MM.1S (cell line): Measurements from ENCODE around the gene PCAT6.
"Not testable (repeated sequence)": the region's sequence is repeated elsewhere in the genome, so short reads cannot be mapped to it uniquely, and the experiment has no call there.

ENCODE experiments used
- DNase-seq: peaks from one replicate; pipeline ENCODE4 v3.0.0-alpha.2; 2015
- H2AFZ ChIP-seq: fragments of 300-600 bp; sonication (generic); 2 replicates; pipeline ENCODE4 v1.6.0; 2016; ENCODE audit warnings: antibody characterized with exemption, low read length
- H3F3A ChIP-seq: fragments of 300-600 bp; sonication (generic); 2 replicates; pipeline ENCODE4 v1.6.1; 2016; ENCODE audit warnings: mild to moderate bottlenecking, antibody characterized with exemption, low read length, moderate library complexity, mixed read lengths; ENCODE audit not compliant: insufficient read depth
- H3K27ac ChIP-seq: fragments of 300-600 bp; sonication (generic); 2 replicates; pipeline ENCODE4 v1.5.1; 2016; ENCODE audit warnings: mild to moderate bottlenecking, low read length
- H3K27me3 ChIP-seq: fragments of 300-600 bp; sonication (generic); replicated peaks from 2 replicates; pipeline ENCODE4 v1.6.0; 2016; ENCODE audit warnings: low read length; ENCODE audit not compliant: insufficient read depth
- H3K36me3 ChIP-seq: fragments of 300-600 bp; sonication (generic); replicated peaks from 2 replicates; pipeline ENCODE4 v1.6.1; 2016; ENCODE audit warnings: mild to moderate bottlenecking, low read length, mixed read lengths; ENCODE audit not compliant: insufficient read depth
- H3K4me1 ChIP-seq: fragments of 300-600 bp; sonication (generic); 2 replicates; pipeline ENCODE4 v1.6.1; 2016; ENCODE audit warnings: low read length, mixed read lengths
- H3K4me2 ChIP-seq: fragments of 300-600 bp; sonication (generic); 2 replicates; pipeline ENCODE4 v1.6.0; 2016; ENCODE audit warnings: low read depth, low read length
- H3K4me3 ChIP-seq: fragments of 300-600 bp; sonication (generic); 2 replicates; pipeline ENCODE4 v1.5.1; 2016; ENCODE audit warnings: low read length, mixed read lengths
- H3K79me2 ChIP-seq: fragments of 300-600 bp; sonication (generic); 2 replicates; pipeline ENCODE4 v1.6.1; 2016; ENCODE audit warnings: mixed run types, low read length, mixed read lengths
- H3K9ac ChIP-seq: fragments of 300-600 bp; sonication (generic); 2 replicates; pipeline ENCODE4 v1.6.1; 2016; ENCODE audit warnings: low read length, mixed read lengths
- H3K9me2 ChIP-seq: fragments of 300-600 bp; sonication (generic); replicated peaks from 2 replicates; pipeline ENCODE4 v1.6.1; 2016; ENCODE audit warnings: mild to moderate bottlenecking, low read length, mixed read lengths; ENCODE audit not compliant: insufficient read depth
- H3K9me3 ChIP-seq: fragments of 300-600 bp; sonication (generic); replicated peaks from 2 replicates; pipeline ENCODE4 v1.6.1; 2016; ENCODE audit warnings: mild to moderate bottlenecking, low read length, mixed read lengths; ENCODE audit not compliant: insufficient read depth
- H4K20me1 ChIP-seq: fragments of 300-600 bp; sonication (generic); 2 replicates; pipeline ENCODE4 v1.6.1; 2016; ENCODE audit warnings: mild to moderate bottlenecking, low read length, moderate library complexity, mixed read lengths; ENCODE audit not compliant: insufficient read depth
- CTCF ChIP-seq: fragments of 300-600 bp; sonication (generic); IDR thresholded peaks from 2 replicates; pipeline ENCODE4 v1.5.1; 2016; ENCODE audit warnings: antibody characterized with exemption, low read length, mixed read lengths
- EZH2 ChIP-seq: fragments of 300-600 bp; sonication (generic); optimal IDR thresholded peaks from 2 replicates; pipeline ENCODE3; 2017; ENCODE audit warnings: low read depth, mild to moderate bottlenecking, antibody characterized with exemption, low read length, mixed read lengths
- EZH2phosphoT487 ChIP-seq: fragments of 300-600 bp; sonication (generic); IDR thresholded peaks from 2 replicates; pipeline ENCODE4 v1.6.1; 2018; ENCODE audit warnings: antibody characterized with exemption, low read length

PCAT6 gene

GRCh38 chr1:202825748-202826147, 15.0 kb downstream of the PCAT6 start:
- Histone ChIP-seq H3K27ac (no peak overlapping the region), H3K4me1 (no peaks in the 10 kb centered on the region), H2AFZ (no peak overlapping the region), H3F3A (no peaks in the 10 kb centered on the region), H3K4me3 (no peak overlapping the region), H3K9me3 (no peaks in the 10 kb centered on the region), H3K27me3 (peaks cover 5% of the 10 kb centered on the region), H3K79me2 (no peaks in the 10 kb centered on the region), H3K4me2 (no peak overlapping the region), H3K36me3 (no peaks in the 10 kb centered on the region), H3K9ac (no peak overlapping the region), H3K9me2 (no peaks in the 10 kb centered on the region), H4K20me1 (no peaks in the 10 kb centered on the region)
- no peak for TF ChIP-seq CTCF
- no peak for TF ChIP-seq EZH2phosphoT487
- no peak for TF ChIP-seq EZH2
- DNase-seq = no peak

GRCh38 chr1:202829223-202829622, 18.5 kb downstream of the PCAT6 start:
- not testable (repeated sequence) for H3K4me1 ChIP-seq, H3K9ac ChIP-seq, H2AFZ ChIP-seq, H3K4me3 ChIP-seq, H3K4me2 ChIP-seq, H3K9me2 ChIP-seq, H3K36me3 ChIP-seq, H4K20me1 ChIP-seq, H3K27me3 ChIP-seq, DNase-seq, H3K27ac ChIP-seq, H3F3A ChIP-seq, H3K79me2 ChIP-seq, H3K9me3 ChIP-seq

- TF ChIP-seq EZH2 (no peak), EZH2phosphoT487 (no peak), CTCF (no peak)
- DNase-seq = no peak
Observed at GRCh38 chr1:202831906-202832305, 21.2 kb downstream of the PCAT6 start.

GRCh38 chr1:202834771-202835547, 24.2 kb downstream of the PCAT6 start:
- Histone ChIP-seq H3K79me2 (no peaks in the 10 kb centered on the region), H3K9me2 (no peaks in the 10 kb centered on the region), H4K20me1 (no peaks in the 10 kb centered on the region), H3K27ac (no peak overlapping the region), H3K4me2 (no peak overlapping the region), H3K9me3 (no peaks in the 10 kb centered on the region), H3K9ac (no peak overlapping the region), H2AFZ (no peak overlapping the region), H3K36me3 (no peaks in the 10 kb centered on the region), H3K4me1 (no peaks in the 10 kb centered on the region), H3K27me3 (no peaks in the 10 kb centered on the region), H3F3A (no peaks in the 10 kb centered on the region), H3K4me3 (no peak overlapping the region)
- no peak for DNase-seq
- no peak for TF ChIP-seq EZH2phosphoT487
- no peak for TF ChIP-seq CTCF

More at GRCh38 chr1:202831906-202832305, 21.2 kb downstream of the PCAT6 start:
- no peaks in the 10 kb centered on the region for H3K9me2 ChIP-seq
- no peaks in the 10 kb centered on the region for H3F3A ChIP-seq
- no peak overlapping the region for H3K27ac ChIP-seq
- H3K9me3 ChIP-seq = no peaks in the 10 kb centered on the region
- H3K4me1 ChIP-seq = no peaks in the 10 kb centered on the region
- H3K4me3 ChIP-seq = no peak overlapping the region
- no peak overlapping the region for H2AFZ ChIP-seq
- H3K27me3 ChIP-seq = no peaks in the 10 kb centered on the region
- H3K36me3 ChIP-seq = no peaks in the 10 kb centered on the region
- no peaks in the 10 kb centered on the region for H3K79me2 ChIP-seq
- no peaks in the 10 kb centered on the region for H4K20me1 ChIP-seq
- H3K4me2 ChIP-seq = no peak overlapping the region
- H3K9ac ChIP-seq = no peak overlapping the region
